Stimulated activated effector memory CD8-positive, alpha-beta T cell treated with anti-CD3 and anti-CD28 coated beads, Interleukin-12 subunit alpha, Interleukin-12 subunit beta, amount 100 ng/mL, for 72 hours (primary cell): ENCODE results near the gene CLDN18.

Experiments used
- ATAC-seq: fragments of 150-1000 bp; cut with Tn5 transposase; 2 replicates; pipeline ENCODE4 v1.10.0; 2021
- DNase-seq, 2 donors: peaks; one replicate each; pipeline ENCODE4 v3.0.0; 2021 to 2022; ENCODE audit warnings: low spot score in 2 of 2
- H3K27ac Mint-ChIP-seq: one replicate; pipeline ENCODE4 v1.8.0; 2022; ENCODE audit warnings: mild to moderate bottlenecking, mixed read lengths
- H3K36me3 Mint-ChIP-seq: one replicate; pipeline ENCODE4 v1.8.0; 2022; ENCODE audit warnings: mild to moderate bottlenecking, mixed read lengths
- H3K4me1 Mint-ChIP-seq: one replicate; pipeline ENCODE4 v1.8.0; 2022; ENCODE audit warnings: mixed read lengths
- H3K4me3 Mint-ChIP-seq: one replicate; pipeline ENCODE4 v1.8.0; 2022; ENCODE audit warnings: mild to moderate bottlenecking, mixed read lengths
- H3K9me3 Mint-ChIP-seq: one replicate; pipeline ENCODE4 v1.8.0; 2022; ENCODE audit warnings: mixed read lengths

The CLDN18 gene

GRCh38 chr3:138010273-138010590 is 267 bp downstream of the CLDN18 start:
- Mint-ChIP-seq H3K4me3 (no peak overlapping the region), H3K36me3 (no peaks in the 10 kb centered on the region), H3K4me1 (no peaks in the 10 kb centered on the region), H3K9me3 (no peaks in the 10 kb centered on the region), H3K27ac (no peak overlapping the region)
- ATAC-seq (no peak), DNase-seq (peak in 1 of 2 donors; percentile 6)

- Mint-ChIP-seq H3K9me3 (no peaks in the 10 kb centered on the region), H3K36me3 (no peaks in the 10 kb centered on the region), H3K4me3 (no peak overlapping the region), H3K4me1 (no peaks in the 10 kb centered on the region), H3K27ac (no peak overlapping the region)
- DNase-seq (no peak), ATAC-seq (peak; percentile 26)
Observed at GRCh38 chr3:138011722-138012121, 1.8 kb downstream of the CLDN18 start.

- Mint-ChIP-seq H3K4me1 (no peaks in the 10 kb centered on the region), H3K27ac (no peak overlapping the region), H3K36me3 (no peaks in the 10 kb centered on the region), H3K9me3 (no peaks in the 10 kb centered on the region), H3K4me3 (no peak overlapping the region)
- no peak for ATAC-seq
- DNase-seq = no peak
Observed at GRCh38 chr3:138012526-138012925, 2.6 kb downstream of the CLDN18 start.

GRCh38 chr3:138016065-138016464 is 6.1 kb downstream of the CLDN18 start:
- no peaks in the 10 kb centered on the region for H3K4me1 Mint-ChIP-seq
- no peak overlapping the region for H3K4me3 Mint-ChIP-seq
- DNase-seq (no peak), ATAC-seq (no peak)
- H3K27ac Mint-ChIP-seq = no peak overlapping the region
- H3K9me3 Mint-ChIP-seq = no peaks in the 10 kb centered on the region
- no peaks in the 10 kb centered on the region for H3K36me3 Mint-ChIP-seq

- Mint-ChIP-seq H3K27ac (no peak overlapping the region), H3K4me3 (no peak overlapping the region), H3K9me3 (no peaks in the 10 kb centered on the region), H3K36me3 (no peaks in the 10 kb centered on the region), H3K4me1 (no peaks in the 10 kb centered on the region)
- DNase-seq = no peak
- ATAC-seq = no peak
Observed at GRCh38 chr3:138019281-138020069, 9.5 kb downstream of the CLDN18 start.

DNA sequence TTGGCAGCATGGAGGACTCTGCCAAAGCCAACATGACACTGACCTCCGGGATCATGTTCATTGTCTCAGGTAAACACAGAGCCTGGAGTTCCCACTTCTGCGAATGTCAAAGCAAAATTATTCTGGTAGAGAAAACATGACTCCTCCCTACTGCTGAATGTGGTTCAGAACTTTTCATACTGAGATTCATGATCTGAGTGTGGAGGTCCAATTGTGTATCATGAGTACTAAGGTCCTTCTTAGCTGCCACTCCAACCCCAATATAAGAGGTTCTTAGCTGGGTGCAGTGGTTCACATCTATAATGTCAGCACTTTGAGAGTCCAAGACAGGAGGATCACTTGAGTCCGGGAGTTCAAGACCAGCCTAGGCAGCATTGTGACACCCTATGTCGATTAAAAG is 13.8 kb downstream of the CLDN18 start:
- DNase-seq (peak in 1 of 2 donors; percentile 49), ATAC-seq (peak; percentile 68)
- Mint-ChIP-seq H3K36me3 (no peaks in the 10 kb centered on the region), H3K27ac (no peak overlapping the region), H3K4me1 (no peaks in the 10 kb centered on the region), H3K9me3 (no peaks in the 10 kb centered on the region), H3K4me3 (no peak overlapping the region)

DNA sequence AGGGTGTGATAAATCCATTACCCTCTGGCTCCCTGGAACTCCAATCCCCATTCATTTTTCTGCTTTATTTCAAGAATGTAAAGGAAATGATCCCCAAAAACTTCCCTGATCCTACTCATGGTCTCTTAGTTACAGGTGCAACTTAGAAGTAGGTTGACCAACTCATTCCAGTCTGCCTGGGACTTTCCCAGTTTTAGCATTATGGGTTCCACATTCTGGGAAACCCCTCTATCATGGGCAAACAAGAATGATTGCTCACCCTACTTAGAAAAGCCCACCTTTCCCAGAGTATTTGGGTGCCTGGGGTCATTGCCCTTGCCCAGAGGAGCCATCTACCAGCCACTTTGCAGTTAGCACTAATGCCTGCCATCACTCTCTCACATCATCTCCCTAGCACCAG is 15.6 kb downstream of the CLDN18 start:
- Mint-ChIP-seq H3K4me3 (no peak overlapping the region), H3K27ac (no peak overlapping the region), H3K4me1 (no peaks in the 10 kb centered on the region), H3K36me3 (no peaks in the 10 kb centered on the region), H3K9me3 (no peaks in the 10 kb centered on the region)
- no peak for ATAC-seq
- no peak for DNase-seq

GRCh38 chr3:138027821-138028220 is 17.9 kb downstream of the CLDN18 start:
- ATAC-seq = no peak
- Mint-ChIP-seq H3K27ac (no peak overlapping the region), H3K4me1 (no peaks in the 10 kb centered on the region), H3K4me3 (no peak overlapping the region), H3K36me3 (no peaks in the 10 kb centered on the region), H3K9me3 (no peaks in the 10 kb centered on the region)
- no peak for DNase-seq

DNA sequence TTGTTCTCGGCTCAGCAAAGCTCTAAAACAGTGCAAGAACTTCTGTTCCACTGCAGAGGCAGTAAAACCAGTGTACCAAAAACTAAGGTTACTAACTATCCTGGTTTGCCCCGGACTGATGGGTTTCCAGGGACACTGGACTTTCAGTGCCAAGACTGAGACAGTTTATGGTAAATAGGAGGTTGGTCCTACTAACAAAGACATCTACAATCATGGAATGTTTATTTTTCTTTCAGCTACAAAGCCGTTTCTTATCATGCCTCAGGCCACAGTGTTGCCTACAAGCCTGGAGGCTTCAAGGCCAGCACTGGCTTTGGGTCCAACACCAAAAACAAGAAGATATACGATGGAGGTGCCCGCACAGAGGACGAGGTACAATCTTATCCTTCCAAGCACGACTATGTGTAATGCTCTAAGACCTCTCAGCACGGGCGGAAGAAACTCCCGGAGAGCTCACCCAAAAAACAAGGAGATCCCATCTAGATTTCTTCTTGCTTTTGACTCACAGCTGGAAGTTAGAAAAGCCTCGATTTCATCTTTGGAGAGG is 20.8 kb downstream of the CLDN18 start:
- Mint-ChIP-seq H3K27ac (no peak overlapping the region), H3K9me3 (no peaks in the 10 kb centered on the region), H3K36me3 (no peaks in the 10 kb centered on the region), H3K4me3 (no peak overlapping the region), H3K4me1 (no peaks in the 10 kb centered on the region)
- DNase-seq = no peak
- no peak for ATAC-seq

GRCh38 chr3:138031536-138031935 is 21.6 kb downstream of the CLDN18 start:
- H3K27ac Mint-ChIP-seq = no peak overlapping the region
- no peak overlapping the region for H3K4me3 Mint-ChIP-seq
- DNase-seq (no peak), ATAC-seq (no peak)
- H3K36me3 Mint-ChIP-seq = no peaks in the 10 kb centered on the region
- H3K4me1 Mint-ChIP-seq = no peaks in the 10 kb centered on the region
- H3K9me3 Mint-ChIP-seq = no peaks in the 10 kb centered on the region

DNA sequence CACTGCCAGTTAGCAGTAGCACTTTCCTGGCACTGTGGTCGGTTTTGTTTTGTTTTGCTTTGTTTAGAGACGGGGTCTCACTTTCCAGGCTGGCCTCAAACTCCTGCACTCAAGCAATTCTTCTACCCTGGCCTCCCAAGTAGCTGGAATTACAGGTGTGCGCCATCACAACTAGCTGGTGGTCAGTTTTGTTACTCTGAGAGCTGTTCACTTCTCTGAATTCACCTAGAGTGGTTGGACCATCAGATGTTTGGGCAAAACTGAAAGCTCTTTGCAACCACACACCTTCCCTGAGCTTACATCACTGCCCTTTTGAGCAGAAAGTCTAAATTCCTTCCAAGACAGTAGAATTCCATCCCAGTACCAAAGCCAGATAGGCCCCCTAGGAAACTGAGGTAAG is 22.6 kb downstream of the CLDN18 start:
- H3K4me1 Mint-ChIP-seq = no peaks in the 10 kb centered on the region
- H3K27ac Mint-ChIP-seq = no peak overlapping the region
- H3K4me3 Mint-ChIP-seq = no peak overlapping the region
- DNase-seq (no peak), ATAC-seq (no peak)
- no peaks in the 10 kb centered on the region for H3K9me3 Mint-ChIP-seq
- H3K36me3 Mint-ChIP-seq = no peaks in the 10 kb centered on the region

GRCh38 chr3:138033202-138033691 is 23.3 kb downstream of the CLDN18 start:
- H3K27ac Mint-ChIP-seq = no peak overlapping the region
- no peak overlapping the region for H3K4me3 Mint-ChIP-seq
- no peaks in the 10 kb centered on the region for H3K36me3 Mint-ChIP-seq
- DNase-seq (no peak), ATAC-seq (no peak)
- H3K4me1 Mint-ChIP-seq = no peaks in the 10 kb centered on the region
- no peaks in the 10 kb centered on the region for H3K9me3 Mint-ChIP-seq

DNA sequence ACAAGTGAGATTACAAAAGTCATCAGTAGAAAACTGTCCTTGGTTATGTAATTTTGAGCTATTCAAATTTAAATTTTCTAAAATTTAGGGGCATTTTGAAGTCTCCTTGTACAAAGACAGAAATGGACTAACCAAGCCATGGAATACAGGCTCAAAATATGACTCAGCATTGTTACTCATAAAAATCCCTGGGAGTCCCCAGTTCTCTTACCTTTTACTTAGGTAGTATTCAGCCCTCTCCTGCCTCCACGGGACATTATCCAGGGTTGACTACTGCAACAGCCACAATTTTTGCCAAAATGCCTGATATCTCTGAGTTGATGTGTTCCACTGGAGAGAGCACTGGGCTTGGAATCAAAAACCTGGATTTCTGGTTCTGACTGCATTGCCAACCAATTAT is 25.0 kb downstream of the CLDN18 start:
- Mint-ChIP-seq H3K9me3 (no peaks in the 10 kb centered on the region), H3K4me1 (no peaks in the 10 kb centered on the region), H3K4me3 (no peak overlapping the region), H3K36me3 (no peaks in the 10 kb centered on the region), H3K27ac (no peak overlapping the region)
- no peak for DNase-seq
- no peak for ATAC-seq

DNA sequence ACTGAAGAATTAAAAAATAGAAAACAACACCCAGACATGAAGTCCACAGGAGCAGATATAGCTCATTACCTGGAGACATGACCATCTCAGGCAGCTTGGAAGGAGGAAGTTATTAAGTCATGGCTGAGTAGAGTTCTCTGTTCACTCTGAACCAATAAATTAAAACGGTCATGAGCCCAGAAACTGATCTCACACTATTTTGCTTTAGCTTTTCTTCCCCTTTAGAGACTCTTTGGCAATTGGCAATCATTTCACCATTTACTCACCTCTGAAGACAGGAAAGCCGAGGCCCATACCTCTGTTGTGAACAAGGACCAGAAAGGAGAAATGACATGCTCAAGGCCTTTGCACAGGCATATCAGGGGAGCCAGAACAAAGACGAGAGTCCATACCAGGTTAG is 26.6 kb downstream of the CLDN18 start:
- Mint-ChIP-seq H3K9me3 (no peaks in the 10 kb centered on the region), H3K27ac (no peak overlapping the region), H3K4me3 (no peak overlapping the region), H3K4me1 (no peaks in the 10 kb centered on the region), H3K36me3 (no peaks in the 10 kb centered on the region)
- no peak for ATAC-seq
- no peak for DNase-seq

GRCh38 chr3:138038725-138039462 is 28.9 kb downstream of the CLDN18 start:
- no peak overlapping the region for H3K4me3 Mint-ChIP-seq
- H3K9me3 Mint-ChIP-seq = no peaks in the 10 kb centered on the region
- no peaks in the 10 kb centered on the region for H3K4me1 Mint-ChIP-seq
- no peaks in the 10 kb centered on the region for H3K36me3 Mint-ChIP-seq
- no peak for DNase-seq
- H3K27ac Mint-ChIP-seq = no peak overlapping the region
- ATAC-seq = no peak

DNA sequence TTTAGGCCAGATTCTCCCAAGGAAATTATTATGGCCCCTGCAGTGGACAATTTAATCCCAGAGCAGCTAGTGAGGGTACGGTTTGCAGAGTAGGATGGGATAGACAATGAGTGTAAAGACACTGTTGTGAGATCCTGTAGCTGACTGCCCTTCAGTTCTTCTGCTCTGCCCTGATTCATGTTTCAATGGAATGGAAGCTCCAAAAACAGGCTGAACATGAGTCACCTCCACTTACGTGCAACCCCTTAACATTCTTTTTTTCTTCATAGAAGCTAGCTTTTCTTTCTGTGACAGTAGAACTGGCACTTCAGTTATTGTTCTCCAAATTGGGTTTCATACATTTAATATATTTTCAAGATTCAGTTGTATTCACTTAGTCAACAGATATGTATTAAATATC is 32.1 kb downstream of the CLDN18 start:
- no peaks in the 10 kb centered on the region for H3K9me3 Mint-ChIP-seq
- ATAC-seq = no peak
- no peaks in the 10 kb centered on the region for H3K36me3 Mint-ChIP-seq
- H3K4me3 Mint-ChIP-seq = no peak overlapping the region
- DNase-seq = no peak
- H3K4me1 Mint-ChIP-seq = no peaks in the 10 kb centered on the region
- no peak overlapping the region for H3K27ac Mint-ChIP-seq
